HG03066 (cell line): ENCODE results near the gene NAIF1.
A peak's percentile ranks its signal among the peaks of the same experiment; 100 is the strongest.
"Not testable (repeated sequence)": the region's sequence is repeated elsewhere in the genome, so short reads cannot be mapped to it uniquely, and the experiment has no call there.

Source experiments
- ATAC-seq: cut with Tn5 transposase; IDR thresholded peaks from one replicate; pipeline ENCODE4 v1.9.1; 2021; ENCODE audit warnings: low read depth; ENCODE audit not compliant: unreplicated experiment

The NAIF1 gene

DNA sequence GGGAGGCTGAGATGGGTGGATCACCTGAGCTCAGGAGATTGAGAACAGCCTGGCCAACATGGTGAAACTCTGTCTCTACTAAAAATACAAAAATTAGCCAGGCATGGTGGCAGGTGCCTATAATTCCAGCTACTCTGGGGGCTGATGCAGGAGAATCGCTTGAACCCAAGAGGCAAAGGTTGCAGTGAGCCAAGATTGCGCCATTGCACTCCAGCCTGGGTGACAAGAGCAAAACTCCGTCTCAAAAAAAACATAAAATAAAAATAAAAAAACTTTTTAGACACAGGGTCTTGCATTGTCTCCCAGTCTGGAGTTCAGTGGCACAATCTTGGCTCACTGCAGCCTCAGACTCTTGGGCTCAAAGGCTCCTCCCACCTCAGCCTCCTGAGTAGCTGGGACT is 30.6 kb downstream of the NAIF1 start:
- not testable (repeated sequence) for ATAC-seq

DNA sequence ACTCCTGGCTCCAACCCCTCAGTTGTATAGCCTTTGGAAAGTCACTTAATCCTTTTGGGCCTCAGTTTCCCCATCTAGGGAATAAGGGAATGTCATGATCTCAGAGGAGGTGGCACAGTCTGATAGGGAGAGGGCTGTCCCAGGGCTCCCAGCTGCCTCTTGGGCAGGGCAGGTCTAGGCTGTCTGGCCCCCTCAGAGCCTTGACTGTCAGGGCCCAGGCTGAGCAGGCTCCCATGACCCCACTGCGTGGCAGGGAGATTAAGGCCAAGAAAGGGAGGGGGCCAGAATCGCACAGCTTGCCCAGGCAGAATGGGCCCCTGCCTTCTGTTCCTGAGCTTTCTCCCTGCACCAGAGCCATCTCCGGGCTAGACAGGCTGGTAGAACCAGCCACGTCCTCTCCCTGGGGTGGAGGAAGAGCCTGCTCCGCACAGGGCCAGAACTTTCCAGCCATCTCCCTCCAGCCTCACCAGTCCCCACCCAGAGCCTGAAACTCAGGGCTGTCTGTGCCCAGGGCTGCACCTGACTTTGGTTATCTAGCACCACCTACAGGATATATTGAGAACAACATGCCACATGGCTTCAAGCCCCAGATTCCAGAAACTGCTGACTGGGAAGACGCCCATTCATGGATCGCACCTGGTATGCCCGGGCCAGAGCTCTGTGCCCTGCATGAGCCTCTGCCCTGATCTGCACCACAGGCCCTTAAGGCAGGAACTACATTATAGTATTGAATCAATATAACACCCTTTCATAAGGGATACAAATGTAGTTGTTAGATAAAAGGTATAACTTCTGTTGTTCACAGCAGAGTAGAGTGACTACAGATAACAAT is 32.1 kb downstream of the NAIF1 start:
- ATAC-seq = no peak

DNA sequence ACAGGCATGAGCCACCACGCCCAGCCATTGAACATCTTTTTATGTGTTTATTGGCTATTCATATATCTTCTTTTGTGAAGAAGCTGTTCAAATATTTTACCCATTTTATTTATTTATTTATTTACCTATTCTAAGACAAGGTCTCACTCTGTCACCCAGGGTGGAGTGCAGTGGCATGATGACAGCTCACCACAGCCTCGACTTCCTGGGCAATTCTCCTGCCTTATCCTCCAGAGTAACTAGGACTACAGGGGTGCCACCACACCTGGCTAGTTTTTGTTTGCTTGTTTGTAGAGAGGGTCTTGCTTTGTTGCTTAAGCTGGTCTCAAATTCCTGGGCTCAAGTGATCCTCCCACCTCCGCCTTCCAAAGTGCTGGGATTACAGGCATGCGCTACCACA is 33.5 kb downstream of the NAIF1 start:
- no peak for ATAC-seq

DNA sequence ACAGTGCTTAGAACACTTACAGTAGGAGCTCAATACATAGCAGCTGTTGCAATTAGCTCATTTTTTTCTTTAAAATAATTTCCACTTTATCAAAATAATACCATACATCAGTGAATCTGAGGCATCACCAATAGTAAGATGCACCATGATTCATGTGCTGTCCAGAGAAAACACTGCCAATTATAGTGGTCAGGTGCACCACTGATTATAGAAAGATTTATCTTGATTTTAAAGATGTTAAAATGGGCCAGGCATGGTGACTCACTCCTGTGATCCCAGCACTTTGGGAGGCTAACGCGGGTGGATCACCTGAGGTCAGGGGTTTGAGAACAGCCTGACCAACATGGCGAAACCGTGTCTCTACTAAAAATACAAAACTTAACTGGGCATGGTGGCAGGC is 39.4 kb downstream of the NAIF1 start:
- no peak for ATAC-seq

DNA sequence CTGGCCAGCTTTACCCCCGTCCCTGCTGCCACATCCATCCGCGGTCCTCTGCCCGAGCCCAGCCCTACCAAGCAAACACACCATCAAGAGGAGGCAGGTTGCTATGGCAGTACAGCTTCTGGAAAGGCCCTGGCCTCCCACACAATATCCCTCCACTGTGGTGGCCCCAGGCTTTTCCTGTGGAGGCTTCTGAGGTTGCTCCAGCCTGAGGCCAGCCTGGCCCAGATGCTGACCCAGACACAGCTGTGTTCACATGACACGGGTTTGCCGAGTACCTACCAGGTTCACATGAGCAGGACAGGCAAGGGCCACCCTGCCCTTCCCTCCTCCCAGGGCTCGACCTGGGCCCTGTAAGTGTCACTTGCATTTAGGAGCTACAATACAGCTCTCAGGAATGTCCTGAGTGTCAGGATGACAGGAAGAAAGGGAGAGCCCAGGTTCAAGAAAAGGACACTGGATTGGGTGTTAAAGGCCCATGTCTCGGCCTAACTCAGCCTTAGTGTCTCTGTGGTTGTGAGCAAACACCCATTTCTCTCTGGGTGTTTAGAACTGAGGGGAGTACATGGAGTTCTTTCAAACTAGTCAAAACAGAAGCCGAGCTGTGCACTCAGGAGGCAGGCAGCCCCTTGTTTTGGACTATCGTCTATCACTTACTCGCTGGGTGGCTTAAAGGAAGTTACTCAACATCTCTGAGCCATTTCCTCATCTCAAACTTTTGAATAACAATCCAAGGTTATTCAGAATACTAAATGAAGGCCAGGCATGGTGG is 40.2 kb downstream of the NAIF1 start:
- ATAC-seq = peak; percentile 10

DNA sequence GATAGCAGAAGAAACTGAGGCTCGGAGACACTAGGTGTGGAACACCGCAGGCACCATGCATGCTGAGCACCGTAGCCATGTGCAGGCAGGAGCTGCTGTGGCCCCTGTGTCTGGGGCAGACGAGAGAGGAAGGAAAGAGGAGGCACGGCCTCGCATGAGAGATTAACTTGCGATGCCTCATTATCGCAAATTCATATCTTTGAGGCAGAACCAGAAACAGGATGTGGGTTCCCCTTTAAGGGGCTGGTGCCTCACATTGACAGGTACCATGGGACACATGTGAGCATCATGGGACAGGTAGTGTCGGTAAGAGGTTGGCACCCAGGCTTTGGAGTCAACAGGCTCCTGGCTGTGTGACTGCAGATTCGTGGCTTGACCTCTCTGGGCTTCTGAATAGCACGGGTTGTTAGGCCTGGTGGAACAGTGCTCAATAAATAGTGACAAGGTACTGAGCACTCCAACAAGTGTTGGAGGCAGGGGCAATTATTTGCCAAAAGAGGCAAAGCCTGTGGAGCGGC is 40.8 kb downstream of the NAIF1 start:
- ATAC-seq = peak; percentile 45

DNA sequence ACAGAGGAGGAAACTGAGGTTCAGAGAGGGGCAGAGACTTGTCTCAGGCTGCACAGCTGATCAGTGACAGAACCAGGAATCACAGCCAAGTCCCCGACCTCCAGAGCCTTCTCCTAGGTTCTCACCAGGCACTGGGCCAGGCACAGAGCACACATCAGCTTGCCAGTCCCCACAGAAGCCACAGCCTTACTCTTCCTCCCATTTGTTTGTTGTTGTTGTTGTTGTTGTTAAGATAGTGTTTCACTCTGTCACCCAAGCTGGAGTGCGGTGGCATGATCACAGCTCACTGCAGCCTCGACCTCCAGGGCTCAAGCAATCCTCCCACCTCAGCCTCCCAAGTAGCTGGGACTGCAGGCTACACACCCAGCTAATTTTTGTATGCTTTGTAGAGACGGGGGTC is 41.4 kb downstream of the NAIF1 start:
- no peak for ATAC-seq

DNA sequence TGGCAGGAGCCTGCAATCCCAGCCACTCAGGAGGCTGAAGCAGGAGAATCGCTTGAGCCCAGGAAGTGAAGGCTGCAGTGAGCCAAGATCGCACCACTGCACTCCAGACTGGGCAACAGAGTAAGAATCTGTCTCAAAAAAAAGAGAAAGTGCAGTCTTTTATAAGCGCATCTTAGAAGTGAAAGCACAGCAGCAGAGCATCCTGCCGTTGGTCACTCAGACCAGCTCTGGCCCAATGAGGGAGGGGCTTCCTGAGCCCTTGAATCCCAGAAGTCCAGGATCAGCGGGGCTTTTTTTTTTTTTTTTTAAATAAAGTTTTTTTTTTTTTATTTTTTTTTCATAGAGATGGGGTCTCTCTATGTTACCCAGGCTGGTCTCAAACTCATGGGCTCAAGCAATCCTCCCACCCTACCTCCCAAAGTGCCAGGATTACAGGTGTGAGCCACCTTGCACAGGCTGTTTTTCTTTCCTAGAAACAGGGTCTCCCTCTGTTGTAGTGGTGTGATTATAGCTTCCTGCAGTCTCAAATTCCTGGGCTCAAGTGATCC is 42.3 kb downstream of the NAIF1 start:
- ATAC-seq = no peak

DNA sequence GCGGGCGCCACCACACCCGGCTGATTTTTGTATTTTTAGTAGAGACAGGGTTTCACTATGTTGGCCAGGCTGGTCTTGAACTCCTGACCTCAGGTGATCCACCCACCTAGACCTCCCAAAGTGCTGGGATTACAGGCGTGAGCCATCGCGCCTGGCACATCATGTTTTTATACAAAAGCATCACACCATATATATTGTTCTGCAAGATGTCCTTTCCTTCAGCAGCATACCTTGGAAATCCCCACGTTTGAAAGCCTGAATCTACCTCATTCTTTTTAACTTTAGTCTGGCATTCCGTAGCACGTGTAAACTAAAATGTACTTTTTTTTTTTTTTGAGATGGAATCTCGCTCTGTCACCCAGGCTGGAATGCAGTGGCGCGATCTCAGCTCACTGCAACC is 43.4 kb downstream of the NAIF1 start:
- not testable (repeated sequence) for ATAC-seq

DNA sequence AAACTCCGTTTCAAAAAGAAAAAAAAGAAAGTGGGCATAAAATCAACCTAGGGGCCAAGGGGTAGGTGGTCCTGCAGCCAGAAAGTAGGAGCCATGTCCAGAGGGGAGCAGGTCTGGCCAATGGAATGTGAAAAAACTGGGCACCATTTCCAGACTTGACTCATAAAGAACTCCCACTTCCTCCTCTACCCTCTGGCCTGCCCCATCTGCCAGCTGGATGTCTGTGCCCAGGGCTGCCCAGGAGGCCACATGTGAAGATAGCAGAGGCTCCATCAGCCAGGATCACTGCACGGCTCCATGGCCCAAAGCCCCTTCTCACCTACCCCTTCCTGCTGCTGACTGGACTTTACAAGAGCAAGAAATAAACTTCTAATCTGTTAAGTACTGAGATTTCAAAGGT is 44.2 kb downstream of the NAIF1 start:
- ATAC-seq = no peak

DNA sequence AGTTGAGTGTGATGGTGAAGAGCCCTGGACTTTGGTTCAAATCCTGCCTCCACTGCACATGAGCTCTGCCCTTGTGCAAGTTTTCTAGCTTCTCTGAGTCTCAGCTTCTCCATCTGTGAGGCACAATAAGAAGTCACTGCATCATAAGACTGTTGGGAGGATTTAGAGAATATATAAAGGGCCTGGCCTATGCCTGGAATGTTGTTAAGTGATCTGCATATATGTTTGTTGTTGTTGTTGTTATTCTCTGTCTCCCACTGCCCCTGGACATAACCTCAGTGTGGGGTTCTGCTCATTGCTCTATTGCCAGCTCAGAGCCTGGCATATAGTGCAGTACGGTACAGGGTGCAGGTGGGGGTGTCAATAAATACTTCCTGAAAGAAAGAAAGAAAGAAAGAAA is 46.0 kb downstream of the NAIF1 start:
- ATAC-seq = no peak

DNA sequence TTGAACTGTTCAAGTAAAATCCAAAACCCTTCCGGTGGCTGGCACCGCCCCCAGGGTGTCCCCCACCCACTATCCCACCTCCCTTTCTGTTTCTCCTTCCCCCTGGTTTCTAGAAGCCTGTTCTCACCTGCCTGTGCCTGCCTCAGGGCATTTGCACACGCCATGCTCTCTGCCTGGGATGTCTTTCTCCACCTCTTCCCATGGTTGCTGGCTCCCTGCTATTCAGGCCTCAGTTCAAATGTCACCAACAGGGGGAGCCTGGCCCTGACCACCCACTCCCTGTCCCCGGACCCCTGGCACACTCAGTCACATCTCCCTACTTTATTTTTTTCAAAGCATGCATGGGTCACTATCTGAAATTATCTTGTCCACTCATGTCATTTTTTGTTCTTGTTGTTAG is 46.4 kb downstream of the NAIF1 start:
- ATAC-seq = no peak

DNA sequence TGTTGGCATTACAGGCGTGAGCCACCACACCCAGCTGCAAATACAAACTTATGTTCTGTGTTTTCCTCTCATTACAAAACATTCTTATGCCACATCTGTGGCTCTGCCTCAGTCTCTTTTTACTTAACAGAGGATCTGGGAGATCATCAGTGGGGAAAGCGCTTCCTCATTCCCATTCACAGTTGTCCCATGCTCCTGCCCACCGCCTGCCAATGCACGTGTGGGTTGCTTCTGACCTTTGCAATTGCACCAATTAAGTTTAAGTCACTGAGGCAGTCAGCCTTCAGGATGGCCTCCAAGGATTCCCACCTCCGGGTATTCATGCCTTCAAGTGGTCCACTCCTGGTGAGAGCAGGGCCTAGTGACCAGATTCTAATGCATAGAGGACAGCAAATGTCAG is 51.4 kb downstream of the NAIF1 start:
- no peak for ATAC-seq
